ENCODE results near the gene SLC4A2.
A peak's percentile ranks its signal among the peaks of the same experiment; 100 is the strongest.

Gene SLC4A2

DNA sequence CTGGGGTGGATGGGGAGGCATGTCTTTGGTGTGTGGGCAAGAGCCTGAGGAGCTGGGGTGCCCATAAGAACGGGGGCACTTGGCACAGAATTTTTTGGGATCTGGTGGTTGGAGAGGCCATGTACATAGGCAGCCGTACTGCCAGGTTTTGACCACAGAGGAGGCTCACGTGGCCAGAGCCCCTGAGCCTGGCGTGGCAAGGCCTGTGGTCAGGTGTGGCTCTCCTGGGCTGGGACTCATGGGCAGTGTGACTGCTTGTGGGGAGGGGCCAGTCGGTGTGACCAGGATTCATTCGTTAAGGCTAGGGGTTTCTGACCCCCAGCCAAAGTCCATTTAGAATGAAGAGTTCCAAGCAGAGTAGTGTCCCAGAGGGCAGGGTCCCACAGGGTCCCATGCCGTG is 65.1 kb downstream of the SLC4A2 start:
- ChIA-PET POLR2A (interaction anchor here (0.6 kb wide), 1 partner anchor 123 kb away, joined by 3 read pairs; no protein-coding TSS in a partner anchor), CTCF (interaction anchor here (0.6 to 5.0 kb wide), 35 partner anchors 10 to 227 kb away, joined by 3 to 85 read pairs (median 5); partner anchors contain the start of genes ABCF2, CHPF2 and GBX1)
- no peak for DNase-seq (ENCODE audit: low read depth, low spot score)
- no peak overlapping the region for H3K4me3 ChIP-seq (ENCODE audit: low read depth, low read length)
- TF ChIP-seq, protein P1, sequence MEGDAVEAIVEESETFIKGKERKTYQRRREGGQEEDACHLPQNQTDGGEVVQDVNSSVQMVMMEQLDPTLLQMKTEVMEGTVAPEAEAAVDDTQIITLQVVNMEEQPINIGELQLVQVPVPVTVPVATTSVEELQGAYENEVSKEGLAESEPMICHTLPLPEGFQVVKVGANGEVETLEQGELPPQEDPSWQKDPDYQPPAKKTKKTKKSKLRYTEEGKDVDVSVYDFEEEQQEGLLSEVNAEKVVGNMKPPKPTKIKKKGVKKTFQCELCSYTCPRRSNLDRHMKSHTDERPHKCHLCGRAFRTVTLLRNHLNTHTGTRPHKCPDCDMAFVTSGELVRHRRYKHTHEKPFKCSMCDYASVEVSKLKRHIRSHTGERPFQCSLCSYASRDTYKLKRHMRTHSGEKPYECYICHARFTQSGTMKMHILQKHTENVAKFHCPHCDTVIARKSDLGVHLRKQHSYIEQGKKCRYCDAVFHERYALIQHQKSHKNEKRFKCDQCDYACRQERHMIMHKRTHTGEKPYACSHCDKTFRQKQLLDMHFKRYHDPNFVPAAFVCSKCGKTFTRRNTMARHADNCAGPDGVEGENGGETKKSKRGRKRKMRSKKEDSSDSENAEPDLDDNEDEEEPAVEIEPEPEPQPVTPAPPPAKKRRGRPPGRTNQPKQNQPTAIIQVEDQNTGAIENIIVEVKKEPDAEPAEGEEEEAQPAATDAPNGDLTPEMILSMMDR (IDR thresholded peaks at IDR 0.05; ENCODE audit: insufficient read depth, low read length, missing control alignments): no peak

DNA sequence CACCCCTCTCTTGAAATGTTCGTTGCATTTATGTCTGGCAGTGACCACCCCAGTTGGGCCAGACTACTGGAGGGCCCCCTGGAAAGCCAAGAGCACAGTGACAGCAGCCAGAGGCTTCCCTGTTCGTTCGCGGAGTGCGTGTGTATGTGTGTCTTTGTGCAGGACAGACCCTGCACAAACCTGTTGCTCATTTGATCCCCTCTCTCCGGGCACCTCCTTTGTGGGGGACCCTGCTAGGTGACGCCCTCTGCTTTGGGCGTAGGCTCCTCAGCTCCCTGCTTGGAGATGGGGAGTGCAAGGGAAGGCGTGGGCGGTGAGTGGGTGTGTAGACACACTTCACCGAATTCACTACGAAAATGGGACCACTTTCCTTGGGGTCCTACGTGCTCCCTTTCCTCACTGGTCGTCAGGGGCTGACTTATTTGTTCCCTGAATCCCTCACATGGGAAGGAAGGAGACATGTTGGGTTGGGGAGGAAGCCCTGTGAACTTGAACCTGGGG is 65.6 kb downstream of the SLC4A2 start:
- ChIA-PET CTCF (interaction anchor here (0.6 to 5.0 kb wide), 21 partner anchors 8 to 178 kb away, joined by 3 to 85 read pairs (median 5); partner anchors contain the start of genes CHPF2 and GBX1), POLR2A (no interaction called here)
- no peak for DNase-seq (ENCODE audit: low read depth, low spot score)
- H3K4me3 ChIP-seq (ENCODE audit: low read depth, low read length): no peak overlapping the region
- TF ChIP-seq, protein P1 (IDR thresholded peaks at IDR 0.05; ENCODE audit: insufficient read depth, low read length, missing control alignments): no peak

DNA sequence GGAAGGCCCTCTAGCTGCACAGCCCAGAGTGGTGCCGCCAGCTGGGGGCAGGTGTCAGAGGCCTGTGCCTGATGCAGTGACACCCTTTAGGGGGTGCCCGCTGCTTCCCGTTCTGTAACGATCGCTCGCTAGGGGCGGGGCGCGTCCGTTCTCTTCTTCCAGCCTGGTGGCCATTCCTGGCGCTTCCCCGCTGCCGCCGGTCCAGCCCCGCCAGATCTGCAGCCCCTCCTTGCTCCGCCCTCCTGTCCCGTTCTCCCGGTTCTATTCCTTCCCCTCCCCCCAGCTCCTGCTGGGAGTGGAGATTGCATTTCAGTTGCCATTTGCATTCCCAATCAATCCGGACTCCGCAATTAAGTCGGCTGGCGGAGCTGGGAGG is 66.1 kb downstream of the SLC4A2 start:
- 0 out of 2 replicates have a peak overlapping the region, but pooled peaks have one; percentile 6 for H3K4me3 ChIP-seq (ENCODE audit: low read depth, low read length)
- POLR2A ChIA-PET: no interaction called here
- CTCF ChIA-PET: interaction anchor here (0.6 to 5.0 kb wide), 10 partner anchors 8 to 138 kb away, joined by 3 to 85 read pairs (median 6); partner anchors contain the start of gene GBX1
- no peak for DNase-seq (ENCODE audit: low read depth, low spot score)
- TF ChIP-seq, protein P1 (IDR thresholded peaks at IDR 0.05; ENCODE audit: insufficient read depth, low read length, missing control alignments): no peak

DNA sequence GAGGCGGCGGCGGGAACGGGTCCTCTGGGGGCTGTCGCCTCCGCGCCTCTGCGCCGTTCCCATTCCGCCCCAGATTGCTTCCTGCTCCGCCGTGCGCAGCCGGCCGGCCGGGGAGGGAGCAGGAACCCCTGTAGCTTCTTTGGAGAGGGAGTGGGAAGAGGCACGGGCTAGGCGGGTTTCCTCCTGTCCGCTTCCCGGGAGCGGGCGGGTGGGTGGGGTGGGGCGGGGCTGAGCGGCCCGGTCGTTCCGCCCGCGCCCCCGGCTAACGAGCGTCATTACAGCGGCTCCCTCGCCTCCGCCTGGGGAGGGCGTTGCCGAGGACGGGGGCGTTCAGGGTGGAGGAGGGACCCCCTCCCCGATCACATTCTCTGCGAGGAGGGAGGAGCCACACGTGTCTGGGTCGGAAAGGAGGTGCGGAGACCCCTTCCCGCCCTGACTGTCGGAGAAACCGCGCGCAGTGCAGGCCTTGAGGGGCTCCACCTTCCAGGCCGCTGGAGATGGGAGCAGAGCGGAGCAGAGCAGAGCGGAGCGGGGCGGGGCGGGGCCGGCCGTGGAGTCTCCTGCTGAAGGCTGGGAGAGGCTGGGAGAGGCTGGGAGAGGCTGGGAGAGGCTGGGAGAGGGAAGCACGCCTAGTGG is 66.6 kb downstream of the SLC4A2 start:
- POLR2A ChIA-PET: no interaction called here

More for the DNA sequence above, 66.6 kb downstream of the SLC4A2 start:
- 0 out of 2 replicates have a peak overlapping the region, but pooled peaks have one; percentile 6 for H3K4me3 ChIP-seq (ENCODE audit: low read depth, low read length)
- DNase-seq (ENCODE audit: low read depth, low spot score): no peak
- TF ChIP-seq, protein P1 (IDR thresholded peaks at IDR 0.05; ENCODE audit: insufficient read depth, low read length, missing control alignments): no peak
- CTCF ChIA-PET: interaction anchor here (0.6 to 5.0 kb wide), 5 partner anchors 9 to 139 kb away, joined by 3 to 85 read pairs (median 6); partner anchors contain the start of gene GBX1
